GM19372 (cell line): ENCODE measurements around the gene PKLR.
"Not testable (repeated sequence)": the region's sequence is repeated elsewhere in the genome, so short reads cannot be mapped to it uniquely, and the experiment has no call there.

Experiments
- ATAC-seq: cut with Tn5 transposase; IDR thresholded peaks from one replicate; pipeline ENCODE4 v1.9.1; 2021; ENCODE audit warnings: mild to moderate bottlenecking, low read depth, moderate library complexity; ENCODE audit not compliant: unreplicated experiment

The PKLR gene

DNA sequence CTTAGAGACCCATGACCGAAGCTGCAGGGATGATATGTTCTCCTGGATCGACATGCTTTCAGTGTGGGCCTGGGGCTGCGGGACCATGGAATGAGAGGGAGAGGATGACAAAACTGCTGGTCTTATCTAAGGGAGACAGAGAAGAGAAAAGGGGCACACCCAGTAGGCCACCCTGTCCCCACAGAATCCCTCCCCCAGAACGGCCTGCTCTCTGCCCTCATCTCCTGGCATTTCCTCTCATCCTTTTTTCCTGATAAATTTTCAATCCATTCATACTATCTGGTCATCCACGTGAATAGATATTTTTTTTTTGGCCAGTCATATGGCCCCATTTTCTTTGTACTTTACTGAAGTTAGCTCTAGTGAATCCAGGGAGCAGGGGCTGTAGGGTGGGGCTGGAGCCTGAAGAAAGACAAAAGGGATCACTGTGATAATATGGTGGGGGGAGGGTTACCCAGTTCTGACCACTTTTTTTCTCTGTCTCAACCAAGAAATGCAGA lies at the start of gene PKLR:
TSS of gene PKLR (minus strand) at position 97 of the 500 bp plus-strand sequence. CDS start at position 54, 43 bp downstream.
- ATAC-seq = no peak

DNA sequence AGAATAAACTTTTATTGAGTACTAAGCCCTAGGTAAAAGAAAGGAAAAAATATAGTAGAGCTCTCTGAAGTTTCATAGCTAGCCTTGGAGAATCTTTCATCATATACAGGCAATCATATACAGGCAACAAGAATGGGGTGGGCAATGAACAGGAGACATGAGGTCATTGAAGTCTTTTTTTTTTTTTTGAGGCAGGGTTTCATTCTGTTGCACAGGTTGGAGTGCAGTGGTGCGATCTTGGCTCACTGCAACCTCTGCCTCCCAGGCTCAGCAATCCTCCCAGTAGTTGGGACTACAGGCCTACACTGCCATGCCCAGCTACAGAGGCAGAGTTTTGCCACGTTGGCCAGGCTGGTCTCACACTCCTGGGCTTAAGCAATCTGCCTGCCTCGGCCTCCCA lies 41.6 kb upstream of the PKLR start:
- ATAC-seq = no peak

DNA sequence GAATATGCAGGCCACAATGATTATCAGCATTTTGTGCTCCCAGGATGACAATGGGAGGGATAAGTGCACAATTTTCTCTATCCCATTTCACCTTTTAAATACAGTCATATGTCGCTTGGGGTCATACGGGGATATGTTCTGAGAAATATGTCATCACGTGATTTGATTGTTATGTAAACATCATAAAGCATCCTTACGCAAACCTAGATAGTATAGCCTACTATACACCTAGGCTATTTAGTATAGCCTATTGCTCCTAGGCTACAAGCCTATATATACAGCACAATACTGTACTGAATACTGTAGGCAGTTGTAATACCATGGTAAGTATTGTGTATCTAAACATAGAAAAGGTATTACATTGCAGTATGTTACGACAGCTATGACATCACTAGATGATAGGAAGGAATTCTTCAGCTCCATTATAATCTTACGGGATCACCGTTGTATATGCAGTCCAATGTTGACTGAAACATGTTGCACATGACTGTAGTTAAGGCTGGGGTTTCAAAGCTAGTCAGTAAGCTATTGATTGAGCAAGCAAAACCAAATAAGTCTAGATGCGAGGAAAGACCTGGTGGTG lies 38.4 kb upstream of the PKLR start:
- ATAC-seq = no peak

DNA sequence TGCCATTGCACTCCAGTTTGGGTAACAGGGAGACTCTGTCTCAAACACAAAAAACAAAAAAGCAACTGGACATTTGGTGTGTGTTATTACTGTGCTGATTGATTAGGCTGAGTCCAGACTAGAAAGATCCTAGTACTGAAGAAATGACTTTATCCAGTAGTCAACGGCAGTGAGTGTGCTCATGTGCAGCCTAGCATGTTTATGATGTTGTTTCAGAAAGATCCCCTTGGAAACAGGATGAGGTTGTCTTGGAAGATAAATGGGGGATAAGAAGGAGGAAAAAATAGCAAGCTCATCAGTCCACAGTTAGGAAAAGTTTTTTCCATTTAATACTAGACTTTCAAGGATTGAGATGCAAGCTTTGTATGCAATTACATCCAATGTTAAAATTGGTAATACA lies 33.7 kb upstream of the PKLR start:
- no peak for ATAC-seq

GRCh38 chr1:155329980-155330598 lies 28.9 kb upstream of the PKLR start:
- ATAC-seq = no peak

DNA sequence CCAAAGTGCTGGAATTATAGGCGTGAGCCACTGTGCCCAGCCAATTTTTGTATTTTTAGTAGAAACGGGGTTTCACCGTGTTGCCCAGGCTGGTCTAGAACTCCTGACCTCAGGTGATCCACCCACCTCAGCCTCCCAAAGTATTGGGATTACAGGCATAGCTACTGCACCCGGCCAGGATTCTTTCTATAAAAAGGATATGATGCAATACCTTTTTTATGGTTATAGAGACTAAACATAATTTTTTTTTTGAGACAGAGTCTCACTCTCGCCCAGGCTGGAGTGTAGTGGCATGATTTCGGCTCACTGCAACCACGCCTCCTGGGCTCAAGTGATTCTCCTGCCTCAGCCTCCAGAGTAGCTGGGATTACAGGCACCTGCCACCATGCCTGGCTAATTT lies 27.6 kb upstream of the PKLR start:
- ATAC-seq = not testable (repeated sequence)

DNA sequence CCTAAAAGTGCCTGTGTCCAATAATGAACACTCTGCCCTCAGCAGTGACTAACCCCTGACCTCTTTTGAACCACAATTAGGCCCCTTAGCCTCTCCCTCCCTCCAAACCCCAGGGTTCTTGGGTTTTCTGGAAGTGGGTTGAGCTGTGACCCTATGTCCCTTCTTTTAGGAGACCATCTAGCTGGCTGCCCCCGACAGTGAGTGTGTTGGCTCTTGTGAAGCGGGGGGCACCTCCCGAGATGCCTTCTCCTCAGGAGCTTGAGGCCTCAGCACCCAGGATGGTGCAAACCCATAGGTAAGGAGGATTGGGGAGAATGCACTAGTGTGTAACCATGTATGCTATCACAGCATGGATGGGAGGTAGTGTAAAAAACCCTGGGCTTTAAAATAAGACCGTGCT lies 26.7 kb upstream of the PKLR start:
- ATAC-seq = no peak

GRCh38 chr1:155326631-155327037 lies 25.4 kb upstream of the PKLR start:
- no peak for ATAC-seq

DNA sequence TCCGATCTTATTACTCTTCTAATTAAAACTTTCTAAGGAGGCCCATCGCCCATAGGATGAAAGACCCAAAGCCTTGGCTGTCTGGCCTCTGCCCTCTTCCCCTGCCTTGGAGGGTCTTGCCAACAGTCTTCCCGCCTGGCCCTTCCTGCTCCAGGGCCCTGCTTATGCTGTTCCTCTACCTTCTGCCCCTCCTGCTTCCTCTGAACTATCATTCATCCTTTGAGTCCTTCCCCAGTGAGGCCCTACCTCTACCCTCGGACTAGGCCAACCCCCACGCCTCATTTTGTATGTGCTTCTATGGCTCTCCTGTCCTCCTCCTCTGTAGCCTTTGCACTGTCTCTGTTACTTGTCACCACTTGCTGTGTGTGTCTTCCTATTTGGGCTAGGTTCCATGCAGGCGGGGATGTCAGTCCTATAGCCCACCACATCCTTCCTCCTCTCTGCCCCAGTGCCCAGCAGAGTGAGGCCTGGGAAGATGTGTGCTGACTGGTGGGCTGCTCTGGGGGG lies 24.8 kb upstream of the PKLR start:
- ATAC-seq = no peak

GRCh38 chr1:155325603-155325893 lies 24.3 kb upstream of the PKLR start:
- ATAC-seq = no peak

GRCh38 chr1:155324717-155325602 lies 23.7 kb upstream of the PKLR start:
- no peak for ATAC-seq

- peak; percentile 60 for ATAC-seq
Measured at GRCh38 chr1:155324037-155324716, 22.9 kb upstream of the PKLR start.

DNA sequence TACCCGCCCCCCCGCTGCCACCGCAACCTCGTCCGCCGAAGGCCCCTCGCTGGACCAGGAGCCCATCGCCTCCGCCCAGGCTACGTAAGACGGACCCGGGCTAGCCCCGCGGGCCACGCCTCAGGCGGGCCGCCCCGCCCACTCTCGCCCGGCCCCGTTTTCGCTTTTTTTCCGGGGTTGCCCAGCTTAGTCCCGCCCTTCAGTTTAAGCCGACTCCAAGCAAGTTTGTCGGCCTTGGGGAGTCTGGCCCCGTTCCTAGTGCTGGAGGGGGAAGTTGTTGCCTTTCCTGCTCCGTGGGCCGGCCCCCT lies 22.4 kb upstream of the PKLR start:
- peak; percentile 42 for ATAC-seq

GRCh38 chr1:155322953-155323728 lies 21.9 kb upstream of the PKLR start:
- no peak for ATAC-seq

DNA sequence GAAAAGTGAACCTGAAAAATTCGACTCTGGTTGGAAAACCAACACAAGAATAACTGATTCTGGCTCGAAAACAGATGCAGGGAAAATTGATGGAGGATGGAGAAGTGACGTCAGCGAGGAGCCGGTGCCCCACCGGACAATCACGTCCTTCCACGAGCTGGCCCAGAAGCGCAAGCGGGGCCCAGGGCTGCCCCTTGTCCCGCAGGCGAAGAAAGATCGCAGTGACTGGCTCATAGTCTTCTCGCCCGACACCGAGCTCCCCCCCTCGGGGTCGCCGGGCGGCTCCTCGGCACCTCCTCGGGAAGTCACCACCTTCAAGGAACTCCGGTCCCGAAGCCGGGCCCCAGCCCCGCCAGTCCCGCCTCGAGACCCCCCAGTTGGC lies 21.3 kb upstream of the PKLR start:
- ATAC-seq = no peak

GRCh38 chr1:155321639-155322503 lies 20.6 kb upstream of the PKLR start:
- ATAC-seq = no peak

DNA sequence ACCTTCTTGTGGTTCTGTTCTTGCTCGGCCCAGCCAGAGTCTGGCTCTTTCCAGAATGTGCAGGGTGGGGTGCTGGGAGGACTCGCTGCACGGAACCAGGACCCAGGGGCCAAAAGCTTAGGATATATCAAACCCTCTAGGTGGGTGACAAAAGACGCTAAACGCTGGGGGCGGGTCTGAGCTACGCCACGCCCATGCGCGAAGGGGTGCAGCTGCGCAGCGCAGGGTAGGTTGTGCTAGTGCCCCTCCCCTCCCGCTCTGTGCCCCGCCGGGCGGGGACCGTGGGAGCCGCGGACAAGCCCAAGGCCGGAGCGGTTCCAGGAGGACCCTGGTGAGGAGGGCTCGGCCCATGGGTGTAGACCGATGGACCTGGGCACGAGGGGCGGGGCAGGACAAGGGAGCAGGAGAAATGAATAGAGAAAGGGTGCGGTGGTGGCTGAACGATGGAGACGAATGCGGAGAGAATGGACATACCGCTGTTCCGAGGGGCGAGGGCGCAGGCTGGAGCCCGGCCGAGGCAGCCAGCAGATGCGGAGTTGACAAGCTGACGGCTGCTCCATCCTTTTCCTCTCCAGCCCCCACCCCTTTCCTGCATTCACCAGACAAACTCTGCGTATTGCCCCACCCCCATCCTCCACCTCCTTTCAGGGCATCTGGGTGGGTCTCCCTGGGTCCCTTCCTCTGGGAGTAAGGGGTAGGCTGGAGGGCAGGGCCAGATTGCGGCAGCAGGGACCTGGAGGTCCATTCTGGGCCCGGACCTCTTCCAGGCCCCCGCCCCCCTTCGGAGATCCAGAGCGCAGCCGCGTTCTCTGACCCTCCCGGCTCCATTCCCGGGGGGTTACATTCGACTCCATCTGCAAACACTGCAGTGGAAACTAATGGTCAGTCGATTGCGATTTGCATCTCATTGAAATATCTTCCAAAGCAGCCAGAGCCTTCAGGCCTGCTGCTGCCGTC lies 19.7 kb upstream of the PKLR start, which contains the start of gene RUSC1:
TSS of gene RUSC1 (plus strand) at position 234 of the 957 bp plus-strand sequence. CDS start 880 bp downstream, outside the sequence.
- ATAC-seq = no peak

- no peak for ATAC-seq
Measured at GRCh38 chr1:155320252-155320651, 19.0 kb upstream of the PKLR start.
